ENCODE measurements around the gene MVB12B.

The MVB12B gene

DNA sequence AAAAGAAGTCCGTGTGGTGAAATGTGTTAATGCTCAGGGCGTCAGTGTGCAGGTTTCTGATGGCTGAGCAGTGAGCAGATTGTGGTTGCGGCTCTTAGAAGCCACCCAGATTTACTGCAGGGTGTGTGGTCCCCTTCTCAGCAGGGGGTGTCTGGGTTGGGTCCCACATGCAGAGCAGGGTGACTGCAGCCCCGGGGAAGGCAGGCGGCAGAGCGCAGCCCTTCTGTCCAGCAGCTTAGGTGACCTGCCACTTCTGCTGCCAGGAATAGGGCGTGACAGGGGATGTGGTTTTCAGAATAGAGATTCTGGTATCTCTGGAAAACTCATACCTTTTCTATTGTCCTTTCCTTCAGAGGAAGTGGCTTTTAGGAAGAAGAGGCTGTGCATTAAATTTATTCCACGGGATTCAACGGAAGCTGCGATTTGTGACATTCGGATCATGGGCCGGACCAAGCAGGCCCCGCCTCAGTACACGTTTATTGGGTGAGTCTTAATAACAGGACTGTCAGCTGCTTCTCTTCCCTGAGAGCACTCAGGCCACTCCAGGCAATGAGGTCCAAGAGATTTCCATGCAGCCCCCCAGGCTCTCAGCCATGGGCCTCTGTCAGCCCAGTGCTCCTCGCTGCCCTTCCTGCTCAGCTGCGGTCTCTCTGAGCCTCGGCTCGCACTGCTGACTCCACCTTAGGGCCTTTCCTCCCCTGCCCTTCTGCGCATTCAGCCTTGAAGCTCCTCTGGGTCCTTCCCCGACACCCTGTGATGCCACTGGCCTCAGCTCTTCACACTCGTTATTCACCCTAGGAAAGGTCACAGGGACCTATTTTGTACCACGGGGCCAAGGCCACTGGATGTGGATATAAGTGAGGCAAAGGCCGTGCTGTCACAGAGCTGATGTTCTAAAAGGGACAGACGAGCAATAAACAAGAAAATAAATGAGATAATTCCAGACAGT lies 65.4 kb downstream of the MVB12B start:
- TF ChIP-seq ZBTB7A (IDR thresholded peaks at IDR 0.05; ENCODE audit: low read depth) (no peak), TCF12 (IDR thresholded peaks at IDR 0.05; ENCODE audit: low read depth) (no peak), CEBPB (IDR thresholded peaks at IDR 0.05) (no peak), TEAD4 (IDR thresholded peaks at IDR 0.05) (no peak), EP300 (IDR thresholded peaks at IDR 0.05; ENCODE audit: borderline replicate concordance) (no peak), FOXM1 (IDR thresholded peaks at IDR 0.05; ENCODE audit: borderline replicate concordance, low read depth) (no peak), NFIC (IDR thresholded peaks at IDR 0.05) (no peak), TAF1 (IDR thresholded peaks at IDR 0.05; ENCODE audit: low read depth) (no peak), CREB1 (IDR thresholded peaks at IDR 0.05; ENCODE audit: low read depth) (no peak), YY1 (IDR thresholded peaks at IDR 0.05; ENCODE audit: low read depth) (no peak), RAD21 (IDR thresholded peaks at IDR 0.05; ENCODE audit: low read depth) (no peak), EGR1 (IDR thresholded peaks at IDR 0.05) (no peak)
- TF ChIP-seq, protein P1, sequence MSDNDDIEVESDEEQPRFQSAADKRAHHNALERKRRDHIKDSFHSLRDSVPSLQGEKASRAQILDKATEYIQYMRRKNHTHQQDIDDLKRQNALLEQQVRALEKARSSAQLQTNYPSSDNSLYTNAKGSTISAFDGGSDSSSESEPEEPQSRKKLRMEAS (IDR thresholded peaks at IDR 0.05) = no peak
- TF ChIP-seq, protein P2, sequence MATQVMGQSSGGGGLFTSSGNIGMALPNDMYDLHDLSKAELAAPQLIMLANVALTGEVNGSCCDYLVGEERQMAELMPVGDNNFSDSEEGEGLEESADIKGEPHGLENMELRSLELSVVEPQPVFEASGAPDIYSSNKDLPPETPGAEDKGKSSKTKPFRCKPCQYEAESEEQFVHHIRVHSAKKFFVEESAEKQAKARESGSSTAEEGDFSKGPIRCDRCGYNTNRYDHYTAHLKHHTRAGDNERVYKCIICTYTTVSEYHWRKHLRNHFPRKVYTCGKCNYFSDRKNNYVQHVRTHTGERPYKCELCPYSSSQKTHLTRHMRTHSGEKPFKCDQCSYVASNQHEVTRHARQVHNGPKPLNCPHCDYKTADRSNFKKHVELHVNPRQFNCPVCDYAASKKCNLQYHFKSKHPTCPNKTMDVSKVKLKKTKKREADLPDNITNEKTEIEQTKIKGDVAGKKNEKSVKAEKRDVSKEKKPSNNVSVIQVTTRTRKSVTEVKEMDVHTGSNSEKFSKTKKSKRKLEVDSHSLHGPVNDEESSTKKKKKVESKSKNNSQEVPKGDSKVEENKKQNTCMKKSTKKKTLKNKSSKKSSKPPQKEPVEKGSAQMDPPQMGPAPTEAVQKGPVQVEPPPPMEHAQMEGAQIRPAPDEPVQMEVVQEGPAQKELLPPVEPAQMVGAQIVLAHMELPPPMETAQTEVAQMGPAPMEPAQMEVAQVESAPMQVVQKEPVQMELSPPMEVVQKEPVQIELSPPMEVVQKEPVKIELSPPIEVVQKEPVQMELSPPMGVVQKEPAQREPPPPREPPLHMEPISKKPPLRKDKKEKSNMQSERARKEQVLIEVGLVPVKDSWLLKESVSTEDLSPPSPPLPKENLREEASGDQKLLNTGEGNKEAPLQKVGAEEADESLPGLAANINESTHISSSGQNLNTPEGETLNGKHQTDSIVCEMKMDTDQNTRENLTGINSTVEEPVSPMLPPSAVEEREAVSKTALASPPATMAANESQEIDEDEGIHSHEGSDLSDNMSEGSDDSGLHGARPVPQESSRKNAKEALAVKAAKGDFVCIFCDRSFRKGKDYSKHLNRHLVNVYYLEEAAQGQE (IDR thresholded peaks at IDR 0.05; ENCODE audit: low read depth) = no peak
- TF ChIP-seq, protein P3, sequence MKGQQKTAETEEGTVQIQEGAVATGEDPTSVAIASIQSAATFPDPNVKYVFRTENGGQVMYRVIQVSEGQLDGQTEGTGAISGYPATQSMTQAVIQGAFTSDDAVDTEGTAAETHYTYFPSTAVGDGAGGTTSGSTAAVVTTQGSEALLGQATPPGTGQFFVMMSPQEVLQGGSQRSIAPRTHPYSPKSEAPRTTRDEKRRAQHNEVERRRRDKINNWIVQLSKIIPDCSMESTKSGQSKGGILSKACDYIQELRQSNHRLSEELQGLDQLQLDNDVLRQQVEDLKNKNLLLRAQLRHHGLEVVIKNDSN (IDR thresholded peaks at IDR 0.05) = no peak

DNA sequence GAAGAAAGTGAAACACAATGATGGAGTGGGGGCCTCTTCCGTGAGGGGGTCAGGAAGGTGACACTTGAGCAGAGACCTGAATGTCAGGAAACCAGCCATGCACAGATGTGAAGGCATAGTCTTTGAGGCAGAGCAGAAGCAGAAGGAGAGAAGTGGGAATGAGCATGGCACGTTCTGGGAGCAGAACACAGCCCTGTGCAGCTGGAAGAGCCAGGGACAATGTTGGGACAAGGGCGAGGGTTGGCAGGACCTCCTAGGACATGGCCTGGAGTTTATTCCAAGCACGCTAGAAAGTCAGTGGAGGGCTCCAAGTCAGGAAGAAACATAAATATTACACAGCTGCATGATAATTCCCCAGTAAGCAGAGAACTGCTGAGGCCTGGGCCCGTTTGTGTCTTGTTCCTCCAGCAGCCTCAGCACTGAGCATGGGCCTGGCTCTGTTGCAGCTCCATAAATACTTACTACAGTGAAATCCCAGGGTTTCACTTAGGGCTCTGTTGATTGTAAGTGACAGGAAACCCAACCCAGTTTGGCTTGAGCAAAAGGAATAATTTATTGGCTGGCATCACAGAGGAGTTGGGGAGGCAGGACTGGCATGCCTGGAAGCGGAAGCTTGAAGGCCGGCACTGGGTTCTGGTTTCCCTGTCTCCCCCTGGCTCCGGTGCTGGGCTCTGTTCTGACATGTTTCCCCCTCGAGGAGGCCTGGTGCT lies 66.2 kb downstream of the MVB12B start:
- TF ChIP-seq TEAD4 (IDR thresholded peaks at IDR 0.05) (no peak), ZBTB7A (IDR thresholded peaks at IDR 0.05; ENCODE audit: low read depth) (no peak), NFIC (IDR thresholded peaks at IDR 0.05) (no peak), CEBPB (IDR thresholded peaks at IDR 0.05) (no peak), TAF1 (IDR thresholded peaks at IDR 0.05; ENCODE audit: low read depth) (no peak), EP300 (IDR thresholded peaks at IDR 0.05; ENCODE audit: borderline replicate concordance) (no peak), EGR1 (IDR thresholded peaks at IDR 0.05) (no peak)
- TF ChIP-seq, protein P2 (IDR thresholded peaks at IDR 0.05; ENCODE audit: low read depth) = no peak
- TF ChIP-seq, protein P1 (IDR thresholded peaks at IDR 0.05) = no peak

DNA sequence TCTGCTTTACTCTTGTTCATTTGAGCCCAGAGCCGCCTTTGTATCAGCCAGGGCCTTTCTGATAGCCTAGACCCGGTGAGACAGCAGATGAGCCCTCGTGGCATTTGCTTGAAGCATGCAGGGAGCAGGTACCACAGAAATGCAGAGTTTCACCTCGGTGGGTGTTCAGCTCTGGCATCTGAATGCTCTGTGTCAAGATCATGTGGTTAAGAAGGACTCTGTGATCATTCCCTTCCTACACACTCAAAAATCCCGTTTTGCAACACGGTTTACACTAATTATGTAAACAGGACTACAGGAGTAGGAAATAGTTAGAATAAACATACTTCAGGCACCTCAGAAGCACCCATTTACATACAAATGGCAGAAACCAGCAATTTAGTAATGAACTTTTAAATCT lies 67.2 kb downstream of the MVB12B start:
- TF ChIP-seq TCF12 (IDR thresholded peaks at IDR 0.05; ENCODE audit: low read depth) (no peak), EGR1 (IDR thresholded peaks at IDR 0.05) (no peak), RAD21 (IDR thresholded peaks at IDR 0.05; ENCODE audit: low read depth) (no peak), EP300 (IDR thresholded peaks at IDR 0.05; ENCODE audit: borderline replicate concordance) (no peak), ZBTB7A (IDR thresholded peaks at IDR 0.05; ENCODE audit: low read depth) (no peak), CREB1 (IDR thresholded peaks at IDR 0.05; ENCODE audit: low read depth) (no peak), TEAD4 (IDR thresholded peaks at IDR 0.05) (no peak), YY1 (IDR thresholded peaks at IDR 0.05; ENCODE audit: low read depth) (no peak), FOXM1 (IDR thresholded peaks at IDR 0.05; ENCODE audit: borderline replicate concordance, low read depth) (no peak), TAF1 (IDR thresholded peaks at IDR 0.05; ENCODE audit: low read depth) (no peak)
- TF ChIP-seq, protein P3 (IDR thresholded peaks at IDR 0.05) = no peak
- TF ChIP-seq, protein P2 (IDR thresholded peaks at IDR 0.05; ENCODE audit: low read depth) = no peak

All from Ishikawa (cell line).